Measurements from ENCODE around the gene FBLIM1. TPM values are rescaled to one million over a fixed set of nuclear protein-coding genes. Genes with fewer than 3 reads are reported as not detected.

FBLIM1 gene
- total RNA-seq, 1 donor from 2014 or later = 89.1 TPM

GRCh38 chr1:15765495-15766194, 7.0 kb downstream of the FBLIM1 start:
- H3K4me3 ChIP-seq = no peak overlapping the region
- H3K27me3 ChIP-seq (ENCODE audit: low read depth) = peaks cover 12% of the 10 kb centered on the region
- H3K9me3 ChIP-seq (replicated peaks) = no peaks in the 10 kb centered on the region
- TF ChIP-seq CTCF (IDR thresholded peaks at IDR 0.05; ENCODE audit: borderline replicate concordance) = no peak
- no peak overlapping the region for H3K27ac ChIP-seq (replicated peaks)
- intact Hi-C loops (cut with micrococcal nuclease) = no loop called here
- H3K36me3 ChIP-seq = peaks cover 38% of the 10 kb centered on the region
- DNase-seq = no peak
- H3K4me1 ChIP-seq = peaks cover 53% of the 10 kb centered on the region

GRCh38 chr1:15767941-15768340, 9.3 kb downstream of the FBLIM1 start:
- peaks cover 60% of the 10 kb centered on the region for H3K36me3 ChIP-seq
- intact Hi-C loops (cut with micrococcal nuclease) = no loop called here
- DNase-seq = no peak

GRCh38 chr1:15768388-15768787, 9.8 kb downstream of the FBLIM1 start:
- Histone ChIP-seq H3K9me3 (replicated peaks) (no peaks in the 10 kb centered on the region), H3K4me1 (peaks cover 27% of the 10 kb centered on the region), H3K27me3 (ENCODE audit: low read depth) (no peaks in the 10 kb centered on the region), H3K4me3 (no peak overlapping the region), H3K27ac (replicated peaks) (no peak overlapping the region), H3K36me3 (peaks cover 64% of the 10 kb centered on the region)
- intact Hi-C loops (cut with micrococcal nuclease) = no loop called here
- DNase-seq = no peak
- TF ChIP-seq CTCF (IDR thresholded peaks at IDR 0.05; ENCODE audit: borderline replicate concordance) = no peak

More at GRCh38 chr1:15767941-15768340, 9.3 kb downstream of the FBLIM1 start:
- no peaks in the 10 kb centered on the region for H3K27me3 ChIP-seq (ENCODE audit: low read depth)
- H3K9me3 ChIP-seq (replicated peaks) = no peaks in the 10 kb centered on the region
- peaks cover 30% of the 10 kb centered on the region for H3K4me1 ChIP-seq
- no peak overlapping the region for H3K27ac ChIP-seq (replicated peaks)
- H3K4me3 ChIP-seq = no peak overlapping the region
- TF ChIP-seq CTCF (IDR thresholded peaks at IDR 0.05; ENCODE audit: borderline replicate concordance) = no peak

- TF ChIP-seq CTCF (IDR thresholded peaks at IDR 0.05; ENCODE audit: borderline replicate concordance) = no peak
- H3K27ac ChIP-seq (replicated peaks) = no peak overlapping the region
- intact Hi-C loops (cut with micrococcal nuclease) = no loop called here
- no peaks in the 10 kb centered on the region for H3K27me3 ChIP-seq (ENCODE audit: low read depth)
- peaks cover 7% of the 10 kb centered on the region for H3K4me1 ChIP-seq
- H3K4me3 ChIP-seq = no peak overlapping the region
- DNase-seq = no peak
- H3K9me3 ChIP-seq (replicated peaks) = no peaks in the 10 kb centered on the region
- peaks cover 71% of the 10 kb centered on the region for H3K36me3 ChIP-seq
These were observed 11.8 kb downstream of the FBLIM1 start for GRCh38 chr1:15770313-15770962.

GRCh38 chr1:15771836-15772515, 13.4 kb downstream of the FBLIM1 start:
- Histone ChIP-seq H3K36me3 (peaks cover 77% of the 10 kb centered on the region), H3K27ac (replicated peaks) (no peak overlapping the region), H3K4me3 (no peak overlapping the region), H3K9me3 (replicated peaks) (no peaks in the 10 kb centered on the region), H3K4me1 (no peaks in the 10 kb centered on the region), H3K27me3 (ENCODE audit: low read depth) (no peaks in the 10 kb centered on the region)
- intact Hi-C loops (cut with micrococcal nuclease) = no loop called here
- DNase-seq = no peak
- no peak for TF ChIP-seq CTCF (IDR thresholded peaks at IDR 0.05; ENCODE audit: borderline replicate concordance)
